IMR-90 (cell line): ENCODE results near the gene TNFRSF18. TPM values are rescaled to one million over a fixed set of nuclear protein-coding genes. Genes with fewer than 3 reads are reported as not detected.

ENCODE experiments used
- ATAC-seq: fragments of 200-7000 bp; cut with Tn5 transposase; 2 replicates; pipeline ENCODE4 v1.9.1; 2020; ENCODE audit warnings: low read depth, mild to moderate bottlenecking, moderate library complexity
- BruUV-seq: library from RNA; stranded (reverse); fragments of 400-500 nt; replicated peaks from 2 replicates; lab custom pipeline; 2021; lab: Mats Ljungman, UMichigan
- CTCF ChIA-PET: fragments of 300-600 bp; formaldehyde crosslinking; extraction: SDS; loops from one replicate; lab custom pipeline; 2021; ENCODE audit warnings: antibody characterized with exemption; lab: Yijun Ruan, JAX
- POLR2A ChIA-PET: fragments of 300-600 bp; sonication (Branson Sonifier 250); formaldehyde crosslinking; loops from one replicate; lab custom pipeline; 2022; ENCODE audit warnings: antibody characterized with exemption; ENCODE audit not compliant: unreplicated experiment; lab: Charles Lee
- DNase-seq: peaks from one replicate; pipeline ENCODE4 v3.0.0; 2013
- H2AFZ ChIP-seq: replicated peaks from 2 replicates; pipeline ENCODE3; 2013; ENCODE audit warnings: low read length, mild to moderate bottlenecking; ENCODE audit not compliant: poor library complexity
- H2AK5ac ChIP-seq: 2 replicates; pipeline ENCODE4 v1.6.1; 2013; ENCODE audit warnings: low read depth, low read length, inconsistent platforms
- H2AK9ac ChIP-seq: replicated peaks from 2 replicates; pipeline ENCODE3; 2013; ENCODE audit warnings: mild to moderate bottlenecking, low read depth, low read length, moderate library complexity; ENCODE audit not compliant: poor library complexity
- H2BK120ac ChIP-seq: 2 replicates; pipeline ENCODE4 v1.6.1; 2013; ENCODE audit warnings: low read depth, low read length, inconsistent platforms
- H2BK15ac ChIP-seq: 3 replicates; pipeline ENCODE4 v1.6.1; 2013; ENCODE audit warnings: low read depth, low read length, inconsistent platforms
- H2BK20ac ChIP-seq: 2 replicates; pipeline ENCODE4 v1.6.1; 2013; ENCODE audit warnings: low read depth, mild to moderate bottlenecking, inconsistent platforms, low read length, moderate library complexity
- H2BK5ac ChIP-seq: 2 replicates; pipeline ENCODE4 v1.6.1; 2013; ENCODE audit warnings: mild to moderate bottlenecking, low read depth, low read length, inconsistent platforms; ENCODE audit not compliant: poor library complexity, severe bottlenecking
- H3K14ac ChIP-seq: replicated peaks from 2 replicates; pipeline ENCODE4 v1.6.1; 2013; ENCODE audit warnings: low read depth, low read length, inconsistent platforms
- H3K18ac ChIP-seq: 2 replicates; pipeline ENCODE4 v1.6.1; 2013; ENCODE audit warnings: low read depth, low read length, control low read depth
- H3K23ac ChIP-seq: 2 replicates; pipeline ENCODE4 v1.6.1; 2013; ENCODE audit warnings: low read depth, low read length, inconsistent platforms
- H3K27ac ChIP-seq: 2 replicates; pipeline ENCODE4 v1.5.1; 2013; ENCODE audit warnings: mild to moderate bottlenecking, control low read depth, low read length; ENCODE audit not compliant: insufficient read depth
- H3K27me3 ChIP-seq: 2 replicates; pipeline ENCODE4 v1.6.1; 2013; ENCODE audit warnings: low read length; ENCODE audit not compliant: control insufficient read depth, insufficient read depth
- H3K36me3 ChIP-seq: 2 replicates; pipeline ENCODE4 v1.6.1; 2013; ENCODE audit warnings: low read length, mixed read lengths; ENCODE audit not compliant: control insufficient read depth, insufficient read depth
- H3K4ac ChIP-seq: 2 replicates; pipeline ENCODE4 v1.6.1; 2013; ENCODE audit warnings: low read depth, low read length, inconsistent platforms
- H3K4me1 ChIP-seq: 2 replicates; pipeline ENCODE4 v1.6.1; 2013; ENCODE audit warnings: low read length, mixed read lengths; ENCODE audit not compliant: control insufficient read depth, insufficient read depth
- H3K4me2 ChIP-seq: 2 replicates; pipeline ENCODE4 v1.6.1; 2013; ENCODE audit warnings: low read depth, mild to moderate bottlenecking, control low read depth, low read length, moderate library complexity
- H3K4me3 ChIP-seq: 2 replicates; pipeline ENCODE4 v1.5.1; 2013; ENCODE audit warnings: low read depth, mild to moderate bottlenecking, control low read depth, low read length, moderate library complexity; ENCODE audit not compliant: insufficient read depth
- H3K56ac ChIP-seq: 2 replicates; pipeline ENCODE4 v1.6.1; 2013; ENCODE audit warnings: low read length, inconsistent platforms; ENCODE audit not compliant: insufficient read depth; ENCODE audit errors: extremely low read depth
- H3K79me1 ChIP-seq, 2 experiments: 2 replicates each; pipeline ENCODE4 v1.6.1; 2013; ENCODE audit warnings: low read length in 2 of 2, inconsistent platforms in 1 of 2, low read depth in 1 of 2
- H3K9ac ChIP-seq: 2 replicates; pipeline ENCODE4 v1.6.1; 2013; ENCODE audit warnings: low read depth, low read length, control low read depth
- H3K9me1 ChIP-seq: 2 replicates; pipeline ENCODE4 v1.6.1; 2013; ENCODE audit warnings: low read length, inconsistent platforms; ENCODE audit not compliant: insufficient read depth
- H3K9me3 ChIP-seq: 2 replicates; pipeline ENCODE4 v1.6.1; 2013; ENCODE audit warnings: low read length; ENCODE audit not compliant: control insufficient read depth, insufficient read depth
- H4K20me1 ChIP-seq: 2 replicates; pipeline ENCODE4 v1.6.1; 2013; ENCODE audit warnings: low read length, inconsistent platforms; ENCODE audit not compliant: insufficient read depth
- H4K5ac ChIP-seq: 2 replicates; pipeline ENCODE4 v1.6.1; 2013; ENCODE audit warnings: mild to moderate bottlenecking, low read depth, low read length, control low read depth
- H4K8ac ChIP-seq, 2 experiments: 2 replicates each; pipeline ENCODE4 v1.6.1; 2013; ENCODE audit warnings: low read depth in 2 of 2, low read length in 2 of 2, control low read depth in 1 of 2, inconsistent platforms in 1 of 2
- H4K91ac ChIP-seq: 2 replicates; pipeline ENCODE4 v1.6.1; 2013; ENCODE audit warnings: low read depth, low read length, inconsistent platforms; ENCODE audit not compliant: insufficient read depth
- FOS ChIP-seq: fragments of 150-350 bp; IDR thresholded peaks from 2 replicates; pipeline ENCODE4 v1.6.1; 2016; ENCODE audit warnings: low read depth, low read length
- MAFK ChIP-seq: IDR thresholded peaks from 2 replicates; pipeline ENCODE4 v1.6.1; 2012; ENCODE audit warnings: low read depth, low read length, improper control_type of control experiment
- MAZ ChIP-seq: IDR thresholded peaks from 2 replicates; pipeline ENCODE4 v1.6.1; 2012; ENCODE audit warnings: low read depth, mild to moderate bottlenecking, low read length, improper control_type of control experiment, moderate library complexity, borderline replicate concordance
- RAD21 ChIP-seq: IDR thresholded peaks from 2 replicates; pipeline ENCODE4 v1.6.1; 2012; ENCODE audit warnings: low read length, improper control_type of control experiment
- RCOR1 ChIP-seq: IDR thresholded peaks from 2 replicates; pipeline ENCODE4 v1.6.1; 2012; ENCODE audit warnings: mild to moderate bottlenecking, low read length, improper control_type of control experiment; ENCODE audit not compliant: insufficient replicate concordance
- WGBS, 2 experiments: methylation state at CpG; one replicate each; pipeline versions ENCODE4 v1.1.5 to v1.1.7; 2013; ENCODE audit warnings: missing lambda C conversion rate in 2 of 2; ENCODE audit not compliant: insufficient read length in 1 of 2; ENCODE audit errors: extremely low coverage in 2 of 2; 5-methylcytosine and 5-hydroxymethylcytosine counted together
- dilution Hi-C: fragments of 300-500 bp; cut with HindIII; formaldehyde crosslinking; loops from one replicate; pipeline ENCODE4 v1.14.3; 2018; ENCODE audit warnings: low sequenced_read_pairs; ENCODE audit not compliant: unreplicated experiment
- in situ Hi-C: fragments of 300-500 bp; cut with MboI; formaldehyde crosslinking; loops from 3 replicates; pipeline ENCODE4 v1.14.3; 2019; ENCODE audit warnings: low sequenced_read_pairs, inconsistent platforms, mixed read lengths
- intact Hi-C: fragments of 100-400 bp; cut with micrococcal nuclease; formaldehyde crosslinking; loops from 2 replicates; pipeline ENCODE4 v1.10.0; 2022
- polyA plus RNA-seq, 3 experiments: library from polyadenylated mRNA; depleted of rRNA; stranded (reverse); fragments of >200 nt; gene quantifications; 2 replicates each; pipeline ENCODE4 v1.2.3, GENCODE V29; 2012; ENCODE audit warnings: low replicate concordance in 1 of 3
- total RNA-seq: library from RNA; depleted of rRNA; stranded (reverse); fragments of >200 nt; gene quantifications from 2 replicates; pipeline ENCODE4 v1.2.3, GENCODE V29; 2012
- TF ChIP-seq, protein P1 (sequence below): fragments of 150-350 bp; IDR thresholded peaks from 2 replicates; pipeline ENCODE4 v1.6.1; 2016; ENCODE audit warnings: low read depth, mild to moderate bottlenecking, low read length, moderate library complexity, borderline replicate concordance

The TNFRSF18 gene
- total and polyA plus RNA-seq, 2 of the 4 experiments (the other 2 are of a cell fraction), result 0.18 to 1.0 TPM

DNA sequence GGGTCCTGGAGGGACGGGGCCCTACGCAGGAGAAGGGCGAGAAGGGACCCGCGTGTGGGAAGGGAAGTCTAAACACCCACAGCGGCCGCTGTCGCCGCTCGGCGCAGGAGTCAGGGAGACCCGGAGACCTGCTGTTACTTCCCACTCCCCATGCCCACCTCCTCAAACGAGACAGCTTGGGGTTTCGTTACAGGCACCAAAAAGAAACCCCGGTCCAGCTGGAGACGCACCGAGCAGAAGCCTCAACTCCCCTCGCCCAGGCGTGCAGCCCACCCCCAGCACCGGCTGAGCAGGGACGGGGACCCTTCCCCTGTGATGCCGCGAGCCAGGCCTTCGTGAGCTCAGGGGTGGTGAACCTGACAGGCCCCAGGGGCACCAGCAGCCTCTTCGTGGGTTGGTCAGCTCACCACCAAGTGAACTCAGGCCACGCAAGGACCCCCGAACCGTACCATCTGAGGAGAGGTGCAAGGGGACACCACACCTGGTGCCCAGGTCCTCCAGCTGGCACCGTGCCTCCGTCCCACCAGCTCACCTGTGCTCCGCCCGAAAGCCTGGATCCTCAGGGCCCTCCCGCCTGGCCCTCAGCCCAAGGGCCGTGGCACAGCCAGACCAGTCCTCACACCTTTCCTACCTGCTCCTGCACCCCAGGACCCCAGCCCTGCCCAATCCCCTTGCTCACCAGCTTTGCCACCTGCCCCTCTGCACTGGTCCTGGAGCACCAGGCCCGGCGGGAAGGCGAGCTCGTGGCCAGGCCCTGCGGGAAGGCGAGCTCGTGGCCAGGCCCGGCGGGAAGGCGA, 20.4 kb upstream of the TNFRSF18 start:
- no peak for ATAC-seq
- peaks cover 15% of the 10 kb centered on the region for H3K9me1 ChIP-seq
- H2AK9ac ChIP-seq, result no peak overlapping the region
- H3K9me3 ChIP-seq, result no peaks in the 10 kb centered on the region
- no peak overlapping the region for H2AFZ ChIP-seq
- H2AK5ac ChIP-seq, result no peak overlapping the region
- no peaks in the 10 kb centered on the region for H3K27me3 ChIP-seq
- peaks cover 11 to 72% of the 10 kb centered on the region in 2 experiments; a peak in 3 of 4 replicates for H3K79me1 ChIP-seq
- peaks cover 60% of the 10 kb centered on the region for H4K20me1 ChIP-seq
- no peak overlapping the region for H4K8ac ChIP-seq
- no peak overlapping the region for H3K56ac ChIP-seq
- peaks cover 62% of the 10 kb centered on the region for H3K36me3 ChIP-seq
- H3K23ac ChIP-seq, result no peak overlapping the region
- no peak for DNase-seq
- H2BK5ac ChIP-seq, result no peak overlapping the region
- no peak overlapping the region for H3K4me3 ChIP-seq
- dilution Hi-C loops, result no loop called here
- ChIA-PET POLR2A (no interaction called here), CTCF (no interaction called here)
- H3K18ac ChIP-seq, result no peak overlapping the region
- H2BK120ac ChIP-seq, result no peak overlapping the region
- no peak overlapping the region for H3K9ac ChIP-seq
- no peak overlapping the region for H3K14ac ChIP-seq
- H2BK20ac ChIP-seq, result no peak overlapping the region
- H4K91ac ChIP-seq, result no peak overlapping the region
- H3K4me2 ChIP-seq, result no peak overlapping the region
- H3K27ac ChIP-seq, result no peak overlapping the region
- no peak overlapping the region for H2BK15ac ChIP-seq
- H3K4ac ChIP-seq, result no peak overlapping the region
- no TSS peak for BruUV-seq
- H4K5ac ChIP-seq, result no peak overlapping the region
- intact Hi-C loops, result no loop called here
- in situ Hi-C loops, result no loop called here
- WGBS, 2 experiments, result 98% methylated on average over 21 of the region's 44 CpGs; no CpG with 5 or more reads in 1 of the 2 experiments
- TF ChIP-seq MAFK (no peak), MAZ (no peak), FOS (no peak), RAD21 (no peak), RCOR1 (no peak)
- TF ChIP-seq, protein P1, sequence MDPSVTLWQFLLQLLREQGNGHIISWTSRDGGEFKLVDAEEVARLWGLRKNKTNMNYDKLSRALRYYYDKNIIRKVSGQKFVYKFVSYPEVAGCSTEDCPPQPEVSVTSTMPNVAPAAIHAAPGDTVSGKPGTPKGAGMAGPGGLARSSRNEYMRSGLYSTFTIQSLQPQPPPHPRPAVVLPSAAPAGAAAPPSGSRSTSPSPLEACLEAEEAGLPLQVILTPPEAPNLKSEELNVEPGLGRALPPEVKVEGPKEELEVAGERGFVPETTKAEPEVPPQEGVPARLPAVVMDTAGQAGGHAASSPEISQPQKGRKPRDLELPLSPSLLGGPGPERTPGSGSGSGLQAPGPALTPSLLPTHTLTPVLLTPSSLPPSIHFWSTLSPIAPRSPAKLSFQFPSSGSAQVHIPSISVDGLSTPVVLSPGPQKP, result no peak
- peaks cover 6% of the 10 kb centered on the region; the same call in 1 of the 2 replicates for H3K4me1 ChIP-seq
